ENCODE measurements around the gene FAM174C. TPM values are rescaled to one million over a fixed set of nuclear protein-coding genes. Genes with fewer than 3 reads are reported as not detected.

The FAM174C gene
- total and polyA plus RNA-seq, 4 donors = 21.9 to 68.8 (median 33.5) TPM

DNA sequence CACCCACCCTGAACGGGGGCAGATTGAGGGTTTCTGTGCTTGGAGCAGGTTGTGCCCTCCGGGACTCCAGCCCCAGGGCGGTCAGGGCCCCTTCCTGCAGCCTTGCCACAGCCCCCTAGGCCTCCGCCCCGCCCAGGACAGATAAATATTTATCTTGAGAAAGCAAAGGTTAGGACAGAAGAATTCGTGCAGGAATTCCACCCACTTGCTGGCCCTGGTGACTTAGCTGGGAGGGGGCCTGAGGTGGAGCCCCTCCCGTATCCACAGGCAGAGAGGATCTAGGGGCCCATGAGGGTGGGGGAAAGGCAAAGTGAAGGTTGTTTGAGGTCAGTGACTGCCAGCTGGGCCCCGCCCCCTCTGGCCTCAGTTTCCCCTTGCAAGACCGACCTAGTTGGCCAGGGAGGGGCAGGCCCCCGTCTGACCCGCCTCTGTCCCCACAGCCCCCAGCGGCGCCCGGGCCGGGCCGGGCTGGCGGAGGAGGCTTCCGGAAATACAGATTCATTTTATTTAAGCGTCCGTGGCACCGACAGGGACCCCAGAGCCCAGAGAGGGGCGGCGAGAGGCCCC lies 21.7 kb upstream of the FAM174C start:
- DNase-seq = no peak
- Histone ChIP-seq H3K27ac (ENCODE audit: low read depth in 1 of 2, low read length in 2 of 2) (peak overlapping the region; percentile 76 to 97), H3K27me3 (ENCODE audit: control insufficient read depth in 1 of 2, insufficient read depth in 2 of 2, low read length in 1 of 2) (no peaks in the 10 kb centered on the region), H3K36me3 (ENCODE audit: control insufficient read depth in 1 of 2, insufficient read depth in 2 of 2, low read length in 1 of 2) (peaks cover 6 to 9% of the 10 kb centered on the region in 2 donors), H3K9me3 (ENCODE audit: control insufficient read depth, low read length) (no peaks in the 10 kb centered on the region), H3K4me3 (ENCODE audit: low read length in 2 of 2) (no peak overlapping the region), H3K4me1 (ENCODE audit: control insufficient read depth in 1 of 2, insufficient read depth in 2 of 2, low read length in 2 of 2) (no peaks in the 10 kb centered on the region)
- no peak for ATAC-seq (ENCODE audit: low FRiP score)
- intact Hi-C loops (cut with DNase I) = no loop called here
- whole genome bisulfite sequencing, 2 donors = 31 to 40% methylated on average over 16 to 23 of the region's 23 CpGs

DNA sequence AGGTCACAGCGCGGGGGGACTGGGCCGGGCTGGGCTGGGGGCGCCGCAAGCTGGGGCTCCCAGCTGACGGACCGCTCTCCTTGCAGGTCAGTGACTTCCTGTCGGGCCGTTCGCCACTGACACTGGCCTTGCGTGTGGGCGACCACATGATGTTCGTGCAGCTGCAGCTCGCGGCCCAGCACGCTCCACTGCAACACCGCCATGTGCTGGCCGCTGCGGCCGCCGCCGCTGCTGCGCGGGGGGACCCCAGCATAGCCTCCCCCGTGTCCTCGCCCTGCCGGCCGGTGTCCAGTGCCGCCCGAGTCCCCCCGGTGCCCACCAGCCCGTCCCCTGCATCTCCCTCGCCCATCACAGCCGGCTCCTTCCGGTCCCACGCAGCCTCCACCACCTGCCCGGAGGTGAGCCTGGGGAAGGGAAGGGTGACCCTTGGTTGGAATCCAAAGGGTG lies 21.2 kb upstream of the FAM174C start:
- intact Hi-C loops (cut with DNase I) = no loop called here
- H3K9me3 ChIP-seq (ENCODE audit: control insufficient read depth, low read length) = no peaks in the 10 kb centered on the region
- no peak overlapping the region for H3K4me3 ChIP-seq (ENCODE audit: low read length in 2 of 2)
- no peaks in the 10 kb centered on the region for H3K4me1 ChIP-seq (ENCODE audit: control insufficient read depth in 1 of 2, insufficient read depth in 2 of 2, low read length in 2 of 2)
- peak in 1 of 2 donors; percentile 67 for DNase-seq
- H3K27ac ChIP-seq (ENCODE audit: low read depth in 1 of 2, low read length in 2 of 2) = peak overlapping the region; percentile 76 to 97
- WGBS, 2 donors = 83 to 87% methylated on average over 29 to 37 of the region's 37 CpGs
- H3K36me3 ChIP-seq (ENCODE audit: control insufficient read depth in 1 of 2, insufficient read depth in 2 of 2, low read length in 1 of 2) = peaks cover 6 to 9% of the 10 kb centered on the region in 2 donors
- ATAC-seq (ENCODE audit: low FRiP score) = no peak
- H3K27me3 ChIP-seq (ENCODE audit: control insufficient read depth in 1 of 2, insufficient read depth in 2 of 2, low read length in 1 of 2) = no peaks in the 10 kb centered on the region

DNA sequence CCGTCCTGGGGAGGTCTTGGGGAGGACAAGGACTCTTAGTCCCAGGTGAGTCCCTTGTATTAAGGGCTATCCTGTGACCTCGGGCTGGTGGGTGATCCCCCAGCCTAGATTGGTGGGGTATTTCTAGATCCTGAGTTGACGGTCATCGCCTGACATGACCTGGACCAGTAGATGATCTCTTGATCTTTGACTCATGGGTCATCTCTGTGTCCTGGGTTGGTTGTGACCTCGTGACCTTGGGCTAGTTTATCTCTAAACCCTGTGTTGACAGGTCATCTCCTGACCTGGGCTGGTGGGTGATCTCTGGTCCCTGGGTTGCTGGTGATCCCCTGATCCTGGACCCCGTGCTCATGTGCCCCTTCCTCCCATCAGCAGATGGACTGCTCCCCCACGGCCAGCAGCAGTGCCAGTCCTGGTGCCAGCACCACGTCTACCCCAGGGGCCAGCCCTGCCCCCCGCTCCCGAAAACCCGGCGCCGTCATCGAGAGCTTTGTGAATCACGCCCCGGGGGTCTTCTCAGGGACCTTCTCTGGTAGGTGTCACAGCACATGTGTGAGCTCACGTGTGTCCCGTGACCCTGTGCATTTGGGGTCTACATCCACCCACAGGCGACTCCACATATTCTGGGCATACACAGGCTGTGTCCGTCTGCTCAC lies 20.7 kb upstream of the FAM174C start:
- Histone ChIP-seq H3K4me3 (ENCODE audit: low read length in 2 of 2) (no peak overlapping the region), H3K9me3 (ENCODE audit: control insufficient read depth, low read length) (no peaks in the 10 kb centered on the region), H3K27ac (ENCODE audit: low read depth in 1 of 2, low read length in 2 of 2) (peak overlapping the region; percentile 12 to 97), H3K27me3 (ENCODE audit: control insufficient read depth in 1 of 2, insufficient read depth in 2 of 2, low read length in 1 of 2) (no peaks in the 10 kb centered on the region), H3K4me1 (ENCODE audit: control insufficient read depth in 1 of 2, insufficient read depth in 2 of 2, low read length in 2 of 2) (no peaks in the 10 kb centered on the region), H3K36me3 (ENCODE audit: control insufficient read depth in 1 of 2, insufficient read depth in 2 of 2, low read length in 1 of 2) (peaks cover 6 to 9% of the 10 kb centered on the region in 2 donors)
- ATAC-seq (ENCODE audit: low FRiP score) = no peak
- WGBS, 2 donors = 81 to 84% methylated on average over 20 of the region's 20 CpGs
- DNase-seq = no peak
- intact Hi-C loops (cut with DNase I) = no loop called here

DNA sequence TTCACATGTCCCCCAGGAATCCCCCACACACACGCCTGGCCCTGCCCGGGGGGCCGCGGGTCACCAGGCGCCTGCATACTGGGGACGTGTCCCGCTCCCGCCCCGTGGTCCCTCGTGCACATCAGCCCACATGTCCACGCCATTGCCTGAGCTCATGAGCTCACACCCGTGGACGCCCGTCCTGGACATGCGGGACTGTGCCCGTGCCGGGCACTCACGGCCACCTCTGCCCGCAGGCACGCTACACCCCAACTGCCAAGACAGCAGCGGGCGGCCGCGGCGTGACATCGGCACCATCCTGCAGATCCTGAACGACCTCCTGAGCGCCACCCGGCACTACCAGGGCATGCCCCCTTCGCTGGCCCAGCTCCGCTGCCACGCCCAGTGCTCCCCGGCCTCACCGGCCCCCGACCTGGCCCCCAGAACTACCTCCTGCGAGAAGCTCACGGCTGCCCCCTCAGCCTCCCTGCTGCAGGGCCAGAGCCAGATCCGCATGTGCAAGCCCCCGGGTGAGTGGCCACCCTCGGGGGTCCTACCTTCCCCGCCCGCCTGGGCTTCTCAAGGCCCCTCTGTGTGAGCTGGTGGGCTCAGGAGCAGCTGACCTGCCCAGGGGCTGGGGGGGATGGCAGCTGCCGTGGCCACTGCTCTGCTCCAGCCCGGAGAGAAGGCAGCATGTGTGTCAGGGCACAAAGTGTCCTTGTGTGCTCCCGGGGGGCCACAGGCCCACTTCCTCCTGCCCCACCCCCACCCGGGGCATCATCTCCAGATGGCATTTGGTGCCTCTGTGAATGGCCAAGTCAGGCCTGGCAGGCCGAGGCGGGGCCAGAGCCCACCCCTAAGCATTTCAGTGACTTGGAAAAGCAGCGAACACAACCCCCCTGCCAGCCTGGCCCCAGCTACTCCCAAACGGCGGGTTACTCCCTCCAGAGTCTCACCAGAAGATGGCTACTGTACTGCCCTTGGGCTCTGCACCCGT lies 19.9 kb upstream of the FAM174C start:
- peaks cover 6 to 9% of the 10 kb centered on the region in 2 donors for H3K36me3 ChIP-seq (ENCODE audit: control insufficient read depth in 1 of 2, insufficient read depth in 2 of 2, low read length in 1 of 2)
- DNase-seq = no peak
- WGBS, 2 donors = 84 to 85% methylated on average over 52 of the region's 52 CpGs

GRCh38 chr19:1256646-1257474 lies 18.5 kb upstream of the FAM174C start:
- 87 to 88% methylated on average over 46 of the region's 46 CpGs for WGBS, 2 donors
- no peak overlapping the region for H3K4me3 ChIP-seq (ENCODE audit: low read length in 2 of 2)
- intact Hi-C loops (cut with DNase I) = no loop called here
- H3K27me3 ChIP-seq (ENCODE audit: control insufficient read depth in 1 of 2, insufficient read depth in 2 of 2, low read length in 1 of 2) = no peaks in the 10 kb centered on the region
- no peak overlapping the region for H3K27ac ChIP-seq (ENCODE audit: low read depth in 1 of 2, low read length in 2 of 2)
- no peak for ATAC-seq (ENCODE audit: low FRiP score)
- H3K4me1 ChIP-seq (ENCODE audit: control insufficient read depth in 1 of 2, insufficient read depth in 2 of 2, low read length in 2 of 2) = peaks cover 0 to 2% of the 10 kb centered on the region in 2 donors
- DNase-seq = no peak
- H3K36me3 ChIP-seq (ENCODE audit: control insufficient read depth in 1 of 2, insufficient read depth in 2 of 2, low read length in 1 of 2) = peaks cover 6 to 9% of the 10 kb centered on the region in 2 donors
- no peaks in the 10 kb centered on the region for H3K9me3 ChIP-seq (ENCODE audit: control insufficient read depth, low read length)

More for the DNA sequence above, 19.9 kb upstream of the FAM174C start:
- peak overlapping the region in 1 of 2 donors; percentile 11 for H3K27ac ChIP-seq (ENCODE audit: low read depth in 1 of 2, low read length in 2 of 2)
- H3K9me3 ChIP-seq (ENCODE audit: control insufficient read depth, low read length) = no peaks in the 10 kb centered on the region
- ATAC-seq (ENCODE audit: low FRiP score) = no peak
- H3K27me3 ChIP-seq (ENCODE audit: control insufficient read depth in 1 of 2, insufficient read depth in 2 of 2, low read length in 1 of 2) = no peaks in the 10 kb centered on the region
- intact Hi-C loops (cut with DNase I) = no loop called here
- no peak overlapping the region for H3K4me3 ChIP-seq (ENCODE audit: low read length in 2 of 2)
- H3K4me1 ChIP-seq (ENCODE audit: control insufficient read depth in 1 of 2, insufficient read depth in 2 of 2, low read length in 2 of 2) = peaks cover 0 to 1% of the 10 kb centered on the region in 2 donors

- no peaks in the 10 kb centered on the region for H3K9me3 ChIP-seq (ENCODE audit: control insufficient read depth, low read length)
- no peak overlapping the region for H3K4me3 ChIP-seq (ENCODE audit: low read length in 2 of 2)
- no peak for ATAC-seq (ENCODE audit: low FRiP score)
- DNase-seq = no peak
- H3K27ac ChIP-seq (ENCODE audit: low read depth in 1 of 2, low read length in 2 of 2) = no peak overlapping the region
- no peaks in the 10 kb centered on the region for H3K27me3 ChIP-seq (ENCODE audit: control insufficient read depth in 1 of 2, insufficient read depth in 2 of 2, low read length in 1 of 2)
- WGBS, 2 donors = 67 to 71% methylated on average over 23 of the region's 23 CpGs
- peaks cover 6 to 9% of the 10 kb centered on the region in 2 donors for H3K36me3 ChIP-seq (ENCODE audit: control insufficient read depth in 1 of 2, insufficient read depth in 2 of 2, low read length in 1 of 2)
- peaks cover 0 to 2% of the 10 kb centered on the region in 2 donors for H3K4me1 ChIP-seq (ENCODE audit: control insufficient read depth in 1 of 2, insufficient read depth in 2 of 2, low read length in 2 of 2)
- intact Hi-C loops (cut with DNase I) = no loop called here
Observed at GRCh38 chr19:1257475-1258162, 17.7 kb upstream of the FAM174C start.

- no peak for DNase-seq
- Histone ChIP-seq H3K4me3 (ENCODE audit: low read length in 2 of 2) (no peak overlapping the region), H3K36me3 (ENCODE audit: control insufficient read depth in 1 of 2, insufficient read depth in 2 of 2, low read length in 1 of 2) (peaks cover 6 to 9% of the 10 kb centered on the region in 2 donors), H3K27ac (ENCODE audit: low read depth in 1 of 2, low read length in 2 of 2) (no peak overlapping the region), H3K4me1 (ENCODE audit: control insufficient read depth in 1 of 2, insufficient read depth in 2 of 2, low read length in 2 of 2) (peaks cover 0 to 2% of the 10 kb centered on the region in 2 donors), H3K27me3 (ENCODE audit: control insufficient read depth in 1 of 2, insufficient read depth in 2 of 2, low read length in 1 of 2) (no peaks in the 10 kb centered on the region), H3K9me3 (ENCODE audit: control insufficient read depth, low read length) (no peaks in the 10 kb centered on the region)
- 76 to 78% methylated on average over 8 of the region's 8 CpGs for WGBS, 2 donors
- intact Hi-C loops (cut with DNase I) = no loop called here
- ATAC-seq (ENCODE audit: low FRiP score) = no peak
Observed at GRCh38 chr19:1258163-1258492, 17.2 kb upstream of the FAM174C start.
